SK-N-SH treated with all-trans-retinoic acid at 6 μM for 48 hours (cell line): ENCODE results near the gene FCGR3A.
"Not testable (repeated sequence)": the region's sequence is repeated elsewhere in the genome, so short reads cannot be mapped to it uniquely, and the experiment has no call there.

Experiments used
- ARNTL ChIP-seq: fragments of 450-650 bp; formaldehyde crosslinking; IDR thresholded peaks from 2 replicates; pipeline ENCODE4 v1.5.0; 2020; ENCODE audit warnings: low read depth, mild to moderate bottlenecking, moderate library complexity, borderline replicate concordance
- BACH2 ChIP-seq: fragments of 250-450 bp; sonication (Bioruptor Pico); IDR thresholded peaks from 2 replicates; pipeline ENCODE4 v1.9.0; 2021; ENCODE audit warnings: mild to moderate bottlenecking, borderline replicate concordance
- TOX ChIP-seq: fragments of 250-450 bp; sonication (Bioruptor Pico); IDR thresholded peaks from 2 replicates; pipeline ENCODE4 v1.8.0; 2021; ENCODE audit warnings: mild to moderate bottlenecking, moderate library complexity, borderline replicate concordance
- ZFP3 ChIP-seq: fragments of 250-450 bp; sonication (Bioruptor Pico); IDR thresholded peaks from 2 replicates; pipeline ENCODE4 v1.5.0; 2020; ENCODE audit warnings: mild to moderate bottlenecking, moderate library complexity
- ZFP30 ChIP-seq: fragments of 450-650 bp; formaldehyde crosslinking; IDR thresholded peaks from 2 replicates; pipeline ENCODE4 v1.5.0; 2022; ENCODE audit warnings: mild to moderate bottlenecking, moderate library complexity
- TF ChIP-seq, protein P1 (sequence below): fragments of 250-450 bp; sonication (Bioruptor Pico); IDR thresholded peaks from 2 replicates; pipeline ENCODE4 v1.8.0; 2020; ENCODE audit warnings: mild to moderate bottlenecking, moderate library complexity, borderline replicate concordance
- TF ChIP-seq, protein P2 (sequence below): fragments of 250-450 bp; sonication (Bioruptor Pico); IDR thresholded peaks from 2 replicates; pipeline ENCODE4 v1.5.1; 2020; ENCODE audit warnings: low read depth, mild to moderate bottlenecking, moderate library complexity
- TF ChIP-seq, protein P3 (sequence below): fragments of 250-450 bp; sonication (Bioruptor Pico); IDR thresholded peaks from 2 replicates; pipeline ENCODE4 v1.5.0; 2020; ENCODE audit warnings: mild to moderate bottlenecking, moderate library complexity

DNA sequence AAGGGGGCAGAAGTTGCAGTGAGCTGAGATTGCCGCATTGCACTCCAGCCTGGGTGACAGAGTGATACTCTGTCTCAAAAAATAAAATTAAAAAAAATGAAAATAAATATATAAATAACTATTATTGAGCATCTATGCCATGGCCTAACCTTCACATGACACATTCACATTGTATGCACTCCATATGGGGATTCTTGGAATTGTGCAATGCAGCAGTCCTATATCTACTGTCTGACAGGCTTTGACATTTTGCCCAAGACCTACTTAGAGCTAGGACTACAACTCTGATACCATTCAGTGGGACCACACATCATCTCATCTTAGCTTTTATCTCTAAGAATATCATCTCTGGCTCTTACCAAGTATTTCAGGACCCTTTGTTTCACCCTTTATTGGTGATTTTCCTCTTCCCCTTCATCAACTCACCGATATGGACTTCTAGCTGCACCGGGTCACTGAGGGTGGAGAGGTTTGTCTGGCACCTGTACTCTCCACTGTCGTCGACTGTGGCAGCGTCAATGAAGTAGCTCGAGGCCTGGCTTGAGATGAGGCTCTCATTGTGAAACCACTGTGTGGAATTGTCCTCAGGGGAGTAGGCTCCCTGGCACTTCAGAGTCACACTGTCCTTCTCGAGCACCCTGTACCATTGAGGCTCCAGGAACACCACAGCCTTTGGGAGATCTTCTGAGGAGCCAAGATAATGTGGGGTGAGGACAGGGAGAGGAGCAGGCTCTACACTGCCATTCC lies 1.4 kb downstream of the FCGR3A start:
- TF ChIP-seq, protein P1, sequence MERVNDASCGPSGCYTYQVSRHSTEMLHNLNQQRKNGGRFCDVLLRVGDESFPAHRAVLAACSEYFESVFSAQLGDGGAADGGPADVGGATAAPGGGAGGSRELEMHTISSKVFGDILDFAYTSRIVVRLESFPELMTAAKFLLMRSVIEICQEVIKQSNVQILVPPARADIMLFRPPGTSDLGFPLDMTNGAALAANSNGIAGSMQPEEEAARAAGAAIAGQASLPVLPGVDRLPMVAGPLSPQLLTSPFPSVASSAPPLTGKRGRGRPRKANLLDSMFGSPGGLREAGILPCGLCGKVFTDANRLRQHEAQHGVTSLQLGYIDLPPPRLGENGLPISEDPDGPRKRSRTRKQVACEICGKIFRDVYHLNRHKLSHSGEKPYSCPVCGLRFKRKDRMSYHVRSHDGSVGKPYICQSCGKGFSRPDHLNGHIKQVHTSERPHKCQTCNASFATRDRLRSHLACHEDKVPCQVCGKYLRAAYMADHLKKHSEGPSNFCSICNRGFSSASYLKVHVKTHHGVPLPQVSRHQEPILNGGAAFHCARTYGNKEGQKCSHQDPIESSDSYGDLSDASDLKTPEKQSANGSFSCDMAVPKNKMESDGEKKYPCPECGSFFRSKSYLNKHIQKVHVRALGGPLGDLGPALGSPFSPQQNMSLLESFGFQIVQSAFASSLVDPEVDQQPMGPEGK (CRISPR knock-in tag) = not testable (repeated sequence)
- not testable (repeated sequence) for TF ChIP-seq ZFP30; ZFP3 (CRISPR knock-in tag); BACH2 (CRISPR knock-in tag); ARNTL; TOX (CRISPR knock-in tag)
- TF ChIP-seq, protein P2, sequence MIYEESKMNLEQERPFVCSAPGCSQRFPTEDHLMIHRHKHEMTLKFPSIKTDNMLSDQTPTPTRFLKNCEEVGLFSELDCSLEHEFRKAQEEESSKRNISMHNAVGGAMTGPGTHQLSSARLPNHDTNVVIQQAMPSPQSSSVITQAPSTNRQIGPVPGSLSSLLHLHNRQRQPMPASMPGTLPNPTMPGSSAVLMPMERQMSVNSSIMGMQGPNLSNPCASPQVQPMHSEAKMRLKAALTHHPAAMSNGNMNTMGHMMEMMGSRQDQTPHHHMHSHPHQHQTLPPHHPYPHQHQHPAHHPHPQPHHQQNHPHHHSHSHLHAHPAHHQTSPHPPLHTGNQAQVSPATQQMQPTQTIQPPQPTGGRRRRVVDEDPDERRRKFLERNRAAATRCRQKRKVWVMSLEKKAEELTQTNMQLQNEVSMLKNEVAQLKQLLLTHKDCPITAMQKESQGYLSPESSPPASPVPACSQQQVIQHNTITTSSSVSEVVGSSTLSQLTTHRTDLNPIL = not testable (repeated sequence)
- TF ChIP-seq, protein P3, sequence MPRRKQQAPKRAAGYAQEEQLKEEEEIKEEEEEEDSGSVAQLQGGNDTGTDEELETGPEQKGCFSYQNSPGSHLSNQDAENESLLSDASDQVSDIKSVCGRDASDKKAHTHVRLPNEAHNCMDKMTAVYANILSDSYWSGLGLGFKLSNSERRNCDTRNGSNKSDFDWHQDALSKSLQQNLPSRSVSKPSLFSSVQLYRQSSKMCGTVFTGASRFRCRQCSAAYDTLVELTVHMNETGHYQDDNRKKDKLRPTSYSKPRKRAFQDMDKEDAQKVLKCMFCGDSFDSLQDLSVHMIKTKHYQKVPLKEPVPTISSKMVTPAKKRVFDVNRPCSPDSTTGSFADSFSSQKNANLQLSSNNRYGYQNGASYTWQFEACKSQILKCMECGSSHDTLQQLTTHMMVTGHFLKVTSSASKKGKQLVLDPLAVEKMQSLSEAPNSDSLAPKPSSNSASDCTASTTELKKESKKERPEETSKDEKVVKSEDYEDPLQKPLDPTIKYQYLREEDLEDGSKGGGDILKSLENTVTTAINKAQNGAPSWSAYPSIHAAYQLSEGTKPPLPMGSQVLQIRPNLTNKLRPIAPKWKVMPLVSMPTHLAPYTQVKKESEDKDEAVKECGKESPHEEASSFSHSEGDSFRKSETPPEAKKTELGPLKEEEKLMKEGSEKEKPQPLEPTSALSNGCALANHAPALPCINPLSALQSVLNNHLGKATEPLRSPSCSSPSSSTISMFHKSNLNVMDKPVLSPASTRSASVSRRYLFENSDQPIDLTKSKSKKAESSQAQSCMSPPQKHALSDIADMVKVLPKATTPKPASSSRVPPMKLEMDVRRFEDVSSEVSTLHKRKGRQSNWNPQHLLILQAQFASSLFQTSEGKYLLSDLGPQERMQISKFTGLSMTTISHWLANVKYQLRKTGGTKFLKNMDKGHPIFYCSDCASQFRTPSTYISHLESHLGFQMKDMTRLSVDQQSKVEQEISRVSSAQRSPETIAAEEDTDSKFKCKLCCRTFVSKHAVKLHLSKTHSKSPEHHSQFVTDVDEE (CRISPR knock-in tag) = not testable (repeated sequence)
